Measurements from ENCODE around the gene PACSIN3.

GRCh38 chr11:47189100-47189834 lies 3.0 kb upstream of the PACSIN3 start:
- TF ChIP-seq CTCF (IDR thresholded peaks at IDR 0.05; ENCODE audit: low read length) (no peak), EZH2 (IDR thresholded peaks at IDR 0.05; ENCODE audit: borderline replicate concordance, low read length) (no peak)

Data from OCI-LY1 (cell line).